MCF 10A (cell line): ENCODE measurements around the gene SELENOF. TPM values are rescaled to one million over a fixed set of nuclear protein-coding genes. Genes with fewer than 3 reads are reported as not detected.

Experiments
- BruUV-seq: library from RNA; stranded (reverse); fragments of 400-500 nt; replicated peaks from 2 replicates; lab custom pipeline; 2021; lab: Mats Ljungman, UMichigan
- CTCF ChIA-PET: fragments of 300-600 bp; sonication (Branson Sonifier 250); formaldehyde crosslinking; extraction: SDS; loops from one replicate; lab custom pipeline; 2021; ENCODE audit warnings: antibody characterized with exemption, inconsistent platforms; lab: Yijun Ruan, JAX
- POLR2A ChIA-PET: fragments of 300-600, 350-650 bp; sonication (Branson Sonifier 250); formaldehyde crosslinking; extraction: SDS; loops from one replicate; lab custom pipeline; 2020; ENCODE audit warnings: antibody characterized with exemption, inconsistent platforms; lab: Yijun Ruan, JAX
- DNase-seq: peaks from one replicate; pipeline ENCODE4 v3.0.0-alpha.2; 2018; ENCODE audit not compliant: unreplicated experiment
- H3K27ac Mint-ChIP-seq: one replicate; pipeline ENCODE4 v1.8.0; 2022; ENCODE audit warnings: mild to moderate bottlenecking, low read depth, mixed read lengths; ENCODE audit not compliant: unreplicated experiment
- H3K27me3 Mint-ChIP-seq: one replicate; pipeline ENCODE4 v1.8.0; 2022; ENCODE audit warnings: mixed read lengths; ENCODE audit not compliant: insufficient read depth, unreplicated experiment
- H3K36me3 Mint-ChIP-seq: one replicate; pipeline ENCODE4 v1.8.0; 2022; ENCODE audit warnings: mild to moderate bottlenecking, moderate library complexity, mixed read lengths; ENCODE audit not compliant: insufficient read depth, unreplicated experiment
- H3K4me1 Mint-ChIP-seq: one replicate; pipeline ENCODE4 v1.8.0; 2022; ENCODE audit warnings: mixed read lengths; ENCODE audit not compliant: insufficient read depth, unreplicated experiment
- H3K4me3 Mint-ChIP-seq: one replicate; pipeline ENCODE4 v1.8.0; 2022; ENCODE audit warnings: mild to moderate bottlenecking, moderate library complexity, mixed read lengths; ENCODE audit not compliant: unreplicated experiment
- H3K9me3 Mint-ChIP-seq: one replicate; pipeline ENCODE4 v1.8.0; 2022; ENCODE audit warnings: mixed read lengths; ENCODE audit not compliant: unreplicated experiment
- intact Hi-C: fragments of 100-400 bp; cut with micrococcal nuclease; formaldehyde crosslinking; loops from 2 replicates; pipeline ENCODE4 v1.14.1; 2022
- total RNA-seq: library from RNA; stranded (reverse); gene quantifications from 2 replicates; pipeline ENCODE4 v1.2.3, GENCODE V29; 2022
- TF ChIP-seq, protein P1 (sequence below): fragments of 200-600 bp; IDR thresholded peaks from one replicate; pipeline ENCODE4 v1.8.0; 2022; ENCODE audit warnings: antibody characterized with exemption, mild to moderate bottlenecking; ENCODE audit not compliant: unreplicated experiment

Gene SELENOF
- total RNA-seq, 1 experiment from 2014 or later: 227 TPM

DNA sequence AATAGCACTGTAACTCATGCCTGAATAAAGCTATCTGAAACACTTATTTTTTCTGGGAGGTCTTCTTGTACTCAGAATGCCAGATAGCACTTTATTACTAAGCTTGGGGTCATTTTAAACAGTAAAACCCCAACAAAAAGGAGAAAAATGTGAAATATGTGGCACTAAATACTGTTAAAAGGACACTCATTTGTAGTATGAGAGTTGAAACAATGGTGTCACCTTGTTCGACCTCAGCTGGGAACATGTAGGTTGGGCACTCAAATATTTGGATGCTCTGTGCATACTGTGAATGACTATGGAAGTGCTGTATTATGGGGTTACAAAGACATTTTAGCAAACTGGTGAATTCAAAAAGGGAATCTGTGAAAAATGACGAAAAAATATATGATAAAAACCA, 53.9 kb downstream of the SELENOF start:
- TF ChIP-seq, protein P1, sequence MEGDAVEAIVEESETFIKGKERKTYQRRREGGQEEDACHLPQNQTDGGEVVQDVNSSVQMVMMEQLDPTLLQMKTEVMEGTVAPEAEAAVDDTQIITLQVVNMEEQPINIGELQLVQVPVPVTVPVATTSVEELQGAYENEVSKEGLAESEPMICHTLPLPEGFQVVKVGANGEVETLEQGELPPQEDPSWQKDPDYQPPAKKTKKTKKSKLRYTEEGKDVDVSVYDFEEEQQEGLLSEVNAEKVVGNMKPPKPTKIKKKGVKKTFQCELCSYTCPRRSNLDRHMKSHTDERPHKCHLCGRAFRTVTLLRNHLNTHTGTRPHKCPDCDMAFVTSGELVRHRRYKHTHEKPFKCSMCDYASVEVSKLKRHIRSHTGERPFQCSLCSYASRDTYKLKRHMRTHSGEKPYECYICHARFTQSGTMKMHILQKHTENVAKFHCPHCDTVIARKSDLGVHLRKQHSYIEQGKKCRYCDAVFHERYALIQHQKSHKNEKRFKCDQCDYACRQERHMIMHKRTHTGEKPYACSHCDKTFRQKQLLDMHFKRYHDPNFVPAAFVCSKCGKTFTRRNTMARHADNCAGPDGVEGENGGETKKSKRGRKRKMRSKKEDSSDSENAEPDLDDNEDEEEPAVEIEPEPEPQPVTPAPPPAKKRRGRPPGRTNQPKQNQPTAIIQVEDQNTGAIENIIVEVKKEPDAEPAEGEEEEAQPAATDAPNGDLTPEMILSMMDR: no peak
- Mint-ChIP-seq H3K4me1 (no peaks in the 10 kb centered on the region), H3K4me3 (no peak overlapping the region), H3K36me3 (peaks cover 11% of the 10 kb centered on the region), H3K9me3 (no peaks in the 10 kb centered on the region), H3K27ac (no peak overlapping the region), H3K27me3 (no peaks in the 10 kb centered on the region)
- CTCF ChIA-PET: interaction anchor here (0.9 kb wide), 1 partner anchor 225 kb away, joined by 3 read pairs; no protein-coding TSS in a partner anchor
- no peak for DNase-seq
- intact Hi-C loops: no loop called here
- POLR2A ChIA-PET: interaction anchor here (0.7 kb wide), 1 partner anchor 936 kb away, joined by 4 read pairs; no protein-coding TSS in a partner anchor
- no TSS peak for BruUV-seq

- H3K27ac Mint-ChIP-seq: no peak overlapping the region
- no peak for DNase-seq
- TF ChIP-seq, protein P1: no peak
- H3K4me1 Mint-ChIP-seq: no peaks in the 10 kb centered on the region
- no TSS peak for BruUV-seq
- no peaks in the 10 kb centered on the region for H3K9me3 Mint-ChIP-seq
- ChIA-PET CTCF (interaction anchor here (0.6 to 1.1 kb wide), 3 partner anchors 23 to 143 kb away, joined by 3 to 4 read pairs (median 3); no protein-coding TSS in a partner anchor), POLR2A (interaction anchor here (0.6 kb wide), 2 partner anchors 11 to 241 kb away, joined by 3 read pairs; no protein-coding TSS in a partner anchor)
- intact Hi-C loops: no loop called here
- no peaks in the 10 kb centered on the region for H3K27me3 Mint-ChIP-seq
- H3K36me3 Mint-ChIP-seq: peaks cover 11% of the 10 kb centered on the region
- no peak overlapping the region for H3K4me3 Mint-ChIP-seq
These were observed 55.2 kb downstream of the SELENOF start for GRCh38 chr1:86858524-86859261.

DNA sequence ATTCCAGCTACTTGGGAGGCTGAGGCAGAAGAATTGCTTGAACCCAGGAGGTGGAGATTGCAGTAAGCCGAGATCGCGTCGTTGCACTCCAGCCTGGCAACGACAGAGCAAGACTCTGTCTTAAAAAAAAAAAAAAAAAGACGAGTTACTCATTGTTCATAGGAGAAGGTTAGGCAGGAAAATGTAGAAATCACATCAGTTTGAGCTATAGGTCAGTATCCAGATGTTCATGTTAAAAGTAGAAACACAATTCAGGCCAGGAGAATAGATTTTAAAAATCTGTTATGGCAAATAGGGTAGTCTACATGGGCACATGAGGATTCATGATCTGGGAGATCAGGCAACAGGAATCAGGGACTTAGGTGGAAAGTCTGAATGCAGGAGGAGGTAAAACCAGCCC, 57.7 kb downstream of the SELENOF start:
- no peaks in the 10 kb centered on the region for H3K27me3 Mint-ChIP-seq
- ChIA-PET CTCF (interaction anchor here (0.9 to 1.3 kb wide), 3 partner anchors 22 to 57 kb away, joined by 3 to 5 read pairs (median 3); no protein-coding TSS in a partner anchor), POLR2A (interaction anchor here (0.6 kb wide), 1 partner anchor 57 kb away, joined by 3 read pairs; no protein-coding TSS in a partner anchor)
- TF ChIP-seq, protein P1: no peak
- no TSS peak for BruUV-seq
- intact Hi-C loops: no loop called here
- no peak overlapping the region for H3K4me3 Mint-ChIP-seq
- no peaks in the 10 kb centered on the region for H3K4me1 Mint-ChIP-seq
- no peak for DNase-seq
- H3K9me3 Mint-ChIP-seq: no peaks in the 10 kb centered on the region
- H3K36me3 Mint-ChIP-seq: peaks cover 7% of the 10 kb centered on the region
- no peak overlapping the region for H3K27ac Mint-ChIP-seq

DNA sequence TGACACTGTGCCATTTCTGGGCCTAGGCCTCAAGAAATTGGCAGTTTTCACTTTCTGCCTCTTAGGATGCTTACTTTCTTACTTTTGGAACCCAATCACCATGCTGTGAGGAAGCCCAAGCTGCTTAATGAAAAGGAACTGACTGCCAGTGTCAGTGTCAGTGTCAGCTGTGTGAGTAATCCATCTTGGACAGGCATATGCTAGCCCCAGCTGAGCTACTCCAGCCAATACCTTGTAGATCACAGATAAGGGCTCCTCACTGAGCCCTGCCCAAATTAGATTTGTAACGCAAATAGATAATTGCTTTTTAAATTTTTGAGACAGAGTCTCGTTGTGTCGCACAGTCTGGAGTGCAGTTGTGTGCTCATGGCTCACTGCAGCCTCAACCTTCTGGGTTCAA, 59.6 kb downstream of the SELENOF start:
- Mint-ChIP-seq H3K4me3 (no peak overlapping the region), H3K9me3 (peaks cover under 1% of the 10 kb centered on the region), H3K27ac (no peak overlapping the region), H3K27me3 (no peaks in the 10 kb centered on the region), H3K36me3 (peaks cover 7% of the 10 kb centered on the region), H3K4me1 (no peaks in the 10 kb centered on the region)
- DNase-seq: no peak
- CTCF ChIA-PET: interaction anchor here (1.0 kb wide), 1 partner anchor 12 kb away, joined by 3 read pairs; no protein-coding TSS in a partner anchor
- BruUV-seq: no TSS peak
- TF ChIP-seq, protein P1: no peak
- intact Hi-C loops: no loop called here
- POLR2A ChIA-PET: interaction anchor here (0.6 to 0.8 kb wide), 2 partner anchors 10 to 231 kb away, joined by 3 read pairs; no protein-coding TSS in a partner anchor
